GM18502 (cell line): ENCODE measurements around the gene STYK1.
"Not testable (repeated sequence)": the region's sequence is repeated elsewhere in the genome, so short reads cannot be mapped to it uniquely, and the experiment has no call there.

Experiments
- ATAC-seq: cut with Tn5 transposase; IDR thresholded peaks from one replicate; pipeline ENCODE4 v1.9.1; 2021; ENCODE audit warnings: mild to moderate bottlenecking; ENCODE audit not compliant: unreplicated experiment, poor library complexity

Gene STYK1

DNA sequence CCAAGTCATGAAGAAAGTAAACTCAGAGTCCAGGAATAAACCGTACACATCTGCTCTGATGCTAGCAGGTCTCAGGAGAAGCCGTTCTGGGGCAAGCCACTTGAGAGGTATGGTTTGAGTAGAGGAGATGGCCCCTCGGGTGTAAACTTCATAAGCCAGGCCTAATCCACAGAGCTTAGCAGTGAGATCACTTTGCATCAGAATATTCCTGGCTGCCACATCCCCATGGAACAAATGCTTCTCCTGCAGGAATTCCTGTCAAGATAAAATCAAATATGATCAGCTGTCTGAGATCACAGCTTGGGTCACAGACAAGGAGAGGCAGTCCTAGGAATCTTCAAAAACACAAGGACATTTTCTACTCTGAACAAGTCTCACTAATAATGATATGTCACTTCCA is 49.2 kb downstream of the STYK1 start:
- no peak for ATAC-seq

DNA sequence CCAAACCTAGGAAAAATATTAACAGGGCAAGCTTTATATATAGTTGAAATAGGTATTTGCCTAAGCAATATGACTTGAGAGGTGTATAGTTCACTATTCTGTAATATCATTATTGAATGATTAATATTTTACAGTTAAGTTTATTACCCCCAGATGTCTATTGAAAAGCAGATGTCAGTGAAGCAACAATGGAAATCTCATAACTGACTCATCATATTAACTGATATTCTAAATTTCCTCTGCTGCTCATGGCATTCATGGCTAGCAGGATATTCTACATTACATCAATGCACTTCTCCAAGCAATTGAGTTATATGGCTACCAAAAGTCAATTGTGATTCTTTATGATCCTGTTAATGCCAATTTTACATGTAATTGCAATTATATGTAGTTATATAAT is 50.7 kb downstream of the STYK1 start:
- no peak for ATAC-seq

GRCh38 chr12:10621278-10621677 is 52.6 kb downstream of the STYK1 start:
- no peak for ATAC-seq

- ATAC-seq, result no peak
Measured at GRCh38 chr12:10620078-10620779, 53.6 kb downstream of the STYK1 start.

- no peak for ATAC-seq
Measured at GRCh38 chr12:10618338-10618987, 55.4 kb downstream of the STYK1 start.

DNA sequence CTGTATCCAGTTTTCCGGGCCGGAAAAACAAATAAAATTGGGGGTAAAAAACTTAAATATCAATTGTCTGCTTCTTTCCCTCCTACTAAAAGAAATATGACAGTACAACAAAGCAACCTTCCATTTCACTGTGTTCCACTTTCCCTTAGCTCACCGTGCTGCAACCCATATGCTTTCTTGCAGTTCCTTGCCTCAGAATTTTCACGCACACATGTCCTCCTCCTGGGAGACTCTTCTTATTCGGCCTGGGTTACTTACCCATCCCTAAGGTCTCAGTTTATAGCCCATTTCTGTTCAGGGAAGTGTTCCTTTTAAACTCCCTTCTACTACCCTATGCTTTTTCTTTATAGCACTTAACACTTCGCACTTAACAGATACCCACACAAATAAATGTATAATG is 56.0 kb downstream of the STYK1 start:
- no peak for ATAC-seq

DNA sequence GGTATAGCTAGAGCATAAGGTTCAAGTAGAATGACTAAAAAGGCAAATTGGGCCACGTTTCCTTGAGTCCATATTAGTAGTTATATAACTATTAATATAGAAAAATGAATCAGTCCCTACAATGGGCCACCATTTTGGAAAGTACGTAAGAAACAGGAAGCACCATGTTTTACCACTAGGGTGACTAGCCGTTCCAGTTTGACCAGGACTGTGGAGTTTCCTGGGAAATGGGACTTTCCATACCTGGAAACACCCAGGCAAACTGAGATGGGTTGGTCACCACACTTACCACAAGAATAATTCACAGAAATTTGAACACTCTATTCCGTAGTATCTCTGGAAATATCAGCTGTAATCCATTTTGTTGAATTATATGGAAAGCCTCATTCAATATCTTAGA is 58.3 kb downstream of the STYK1 start:
- ATAC-seq, result no peak

DNA sequence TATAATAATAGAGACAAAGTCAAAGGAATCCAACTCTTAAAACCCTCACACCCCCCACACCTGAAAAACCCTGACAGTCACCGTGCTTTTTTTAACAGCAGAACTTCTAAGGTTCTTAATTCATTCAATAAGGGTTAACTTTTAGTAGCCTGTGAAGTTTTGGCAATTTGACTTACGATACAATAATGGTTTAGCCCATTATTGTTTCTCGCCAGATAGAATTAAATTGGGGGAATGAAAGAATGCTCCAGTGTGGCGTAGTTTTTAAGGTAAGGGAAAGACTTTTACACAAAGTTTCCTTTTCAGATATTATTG is 59.8 kb downstream of the STYK1 start:
- ATAC-seq, result no peak

- ATAC-seq, result peak; percentile 97
Measured at GRCh38 chr12:10613349-10614055, 60.4 kb downstream of the STYK1 start, which contains the start of gene MAGOHB. MAGOHB (minus strand) TSS chr12:10613609; CDS start chr12:10613532, 77 bp downstream.

DNA sequence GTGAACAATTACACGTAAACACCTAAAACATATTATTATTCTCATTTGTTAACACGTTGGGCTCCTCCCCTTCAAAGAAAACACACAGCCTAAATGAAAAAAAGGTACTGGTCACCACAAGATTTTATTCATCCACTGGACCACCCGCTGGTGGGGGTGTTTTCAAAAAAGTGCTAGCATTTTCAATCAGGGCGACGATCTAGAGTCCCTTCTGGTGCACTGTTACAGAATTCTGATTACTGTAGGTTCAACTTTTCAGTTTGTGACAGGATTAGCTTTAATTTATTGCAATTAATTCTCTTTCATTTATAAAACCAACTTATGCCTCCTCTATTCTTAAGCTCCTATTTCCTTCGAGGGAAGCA is 60.9 kb downstream of the STYK1 start:
- ATAC-seq, result peak; percentile 10

DNA sequence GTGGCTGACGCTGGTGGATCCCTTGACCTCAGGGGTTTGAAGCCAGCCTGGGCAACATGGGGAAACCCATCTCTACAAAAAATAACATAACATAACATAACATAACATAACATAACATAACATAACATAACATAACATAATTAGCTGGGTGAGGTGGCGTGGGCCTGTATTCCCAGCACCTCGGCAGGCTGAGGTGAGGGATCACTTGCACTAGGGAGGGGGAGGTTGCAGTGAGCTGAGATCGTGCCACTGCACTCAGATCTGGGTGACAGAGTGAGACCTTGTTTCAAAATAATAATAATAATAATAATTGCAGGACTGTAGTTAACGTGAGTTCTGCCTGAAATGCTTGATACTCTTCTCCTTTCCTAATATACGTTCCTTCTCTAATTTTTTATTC is 61.7 kb downstream of the STYK1 start:
- no peak for ATAC-seq

GRCh38 chr12:10611258-10611657 is 62.6 kb downstream of the STYK1 start:
- ATAC-seq, result not testable (repeated sequence)

DNA sequence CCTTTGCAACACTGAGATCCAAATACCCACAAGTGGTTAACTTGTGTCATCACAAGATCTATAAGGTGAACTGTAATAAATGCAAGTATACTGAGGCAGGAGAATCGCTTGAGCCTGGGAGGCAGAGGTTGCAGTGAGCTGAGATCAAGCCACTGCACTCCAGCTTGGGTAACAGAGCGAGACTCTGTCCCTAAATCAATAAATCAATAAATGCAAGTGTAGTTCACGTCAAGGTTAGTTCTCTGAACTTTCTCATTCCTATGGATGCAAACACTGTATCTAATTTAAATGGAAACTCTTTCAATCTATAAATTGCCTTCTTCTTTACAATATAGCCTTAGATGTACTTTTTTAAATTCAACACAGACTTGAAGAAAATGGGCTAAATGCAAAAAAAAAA is 63.7 kb downstream of the STYK1 start:
- no peak for ATAC-seq

DNA sequence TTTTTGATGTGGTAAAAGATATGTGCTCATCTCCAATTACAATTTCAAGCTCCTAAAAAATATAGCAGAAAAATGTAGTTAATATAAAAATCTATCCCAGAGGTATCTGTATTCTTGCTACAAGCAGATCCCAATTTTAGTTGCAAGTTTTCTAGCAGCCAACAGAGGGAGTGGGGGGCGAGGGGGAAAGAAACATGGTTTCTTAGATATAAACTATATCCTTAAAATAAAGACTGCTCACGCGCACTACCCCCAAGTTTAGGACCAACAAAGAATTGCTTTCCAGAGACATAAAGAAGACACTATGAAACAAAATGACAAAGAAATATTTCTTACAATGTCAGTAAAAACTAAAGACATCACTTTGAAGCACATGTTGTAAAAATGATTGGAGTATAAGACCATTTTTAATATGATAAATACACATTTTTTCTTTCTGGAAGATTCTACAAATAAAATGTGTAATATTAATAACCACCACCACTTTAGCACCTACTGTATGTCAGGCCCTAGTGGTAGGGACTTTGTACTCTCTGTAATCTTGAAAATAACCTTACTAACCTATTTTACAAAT is 65.9 kb downstream of the STYK1 start:
- no peak for ATAC-seq

DNA sequence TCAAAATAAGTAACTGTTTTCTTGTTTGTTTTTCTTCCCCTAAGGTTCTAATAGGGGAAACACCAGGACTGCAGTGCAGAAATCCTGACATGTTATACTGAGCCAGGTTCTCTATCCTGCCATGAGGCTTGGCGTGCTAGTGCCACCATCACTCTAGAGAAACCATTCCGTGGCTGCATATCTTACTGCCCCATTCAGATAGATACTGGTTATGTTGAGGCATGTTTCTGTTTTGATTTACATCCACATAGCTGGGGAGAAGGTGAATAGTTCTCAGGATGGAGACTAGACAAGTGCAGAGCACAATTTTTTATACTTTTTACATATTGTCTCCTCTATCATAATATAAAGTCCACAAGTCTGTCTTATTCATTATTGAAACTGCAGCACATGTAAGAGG is 72.0 kb downstream of the STYK1 start:
- no peak for ATAC-seq

- no peak for ATAC-seq
Measured at GRCh38 chr12:10600988-10601387, 72.9 kb downstream of the STYK1 start.

DNA sequence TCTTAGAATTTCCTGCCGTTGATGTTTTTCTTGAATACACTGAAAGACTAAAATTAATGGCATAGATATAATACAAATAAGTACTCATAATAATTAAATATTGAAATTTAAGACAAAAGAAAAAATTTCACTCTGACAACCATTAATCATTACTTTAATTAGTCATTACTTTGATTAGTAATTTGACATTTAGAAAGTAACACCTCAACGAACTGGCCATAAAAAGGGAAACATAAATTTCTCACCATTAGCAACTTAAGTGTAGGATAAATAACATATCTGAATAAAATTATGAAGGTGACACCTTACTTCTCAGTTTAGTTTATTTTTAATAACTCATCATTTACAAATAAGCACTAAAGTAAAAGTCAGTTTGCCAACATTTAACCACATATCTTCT is 78.0 kb downstream of the STYK1 start:
- ATAC-seq, result no peak

DNA sequence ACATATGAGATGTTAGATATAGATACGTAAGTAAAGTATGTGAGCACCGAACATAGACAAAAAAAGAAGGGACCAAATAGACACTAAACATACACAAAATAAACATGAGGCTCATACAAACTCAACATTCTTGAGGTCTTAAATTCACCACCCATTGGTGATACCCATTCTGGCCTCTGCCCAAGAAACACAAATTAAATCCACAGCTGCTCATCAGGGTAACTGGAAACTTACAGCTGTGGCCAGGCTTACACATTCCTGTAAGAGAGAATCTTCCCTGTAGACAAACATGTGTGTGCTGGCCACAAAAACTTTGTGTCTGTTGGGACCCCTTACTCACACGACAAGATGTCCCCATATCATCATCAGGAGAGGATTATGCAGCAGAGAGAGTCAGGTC is 82.9 kb downstream of the STYK1 start:
- ATAC-seq, result no peak

- ATAC-seq, result no peak
Measured at GRCh38 chr12:10584415-10584814, 89.4 kb downstream of the STYK1 start.

- no peak for ATAC-seq
Measured at GRCh38 chr12:10582704-10583103, 91.1 kb downstream of the STYK1 start.

- ATAC-seq, result not testable (repeated sequence)
Measured at GRCh38 chr12:10582133-10582532, 91.7 kb downstream of the STYK1 start.
